ENCODE data around the gene NCAM1. TPM values are rescaled to one million over a fixed set of nuclear protein-coding genes. Genes with fewer than 3 reads are reported as not detected.

NCAM1 gene
- total RNA-seq, 2 experiments from 2014 or later = 0.48 to 0.78 TPM

DNA sequence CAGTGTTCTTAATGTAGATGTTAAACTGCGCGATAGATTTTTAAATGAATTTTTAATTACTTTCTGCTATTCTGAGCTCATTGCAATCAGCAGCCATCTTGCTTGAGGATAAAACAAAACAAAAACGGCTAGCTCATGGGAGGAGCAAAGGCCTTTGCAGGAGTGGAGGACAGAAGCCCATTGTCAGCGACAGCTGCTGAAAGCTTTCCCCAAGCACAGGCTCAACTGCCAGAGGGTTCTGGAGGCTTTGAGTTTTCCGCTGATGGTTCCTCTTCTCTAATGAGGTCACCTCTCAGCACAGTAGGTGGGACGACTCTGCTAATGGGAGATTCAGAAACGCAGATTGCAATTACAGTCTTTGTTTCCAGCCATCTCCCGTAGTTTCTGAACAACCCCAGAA, 186.0 kb downstream of the NCAM1 start:
- Mint-ChIP-seq H3K4me3 (no peak overlapping the region), H3K27me3 (peaks cover 8% of the 10 kb centered on the region), H3K9me3 (no peaks in the 10 kb centered on the region), H3K27ac (no peak overlapping the region), H3K4me1 (no peaks in the 10 kb centered on the region), H3K36me3 (ENCODE audit: low read depth) (no peaks in the 10 kb centered on the region)
- CTCF ChIA-PET = no interaction called here
- DNase-seq = no peak
- POLR2A ChIA-PET = no interaction called here

DNA sequence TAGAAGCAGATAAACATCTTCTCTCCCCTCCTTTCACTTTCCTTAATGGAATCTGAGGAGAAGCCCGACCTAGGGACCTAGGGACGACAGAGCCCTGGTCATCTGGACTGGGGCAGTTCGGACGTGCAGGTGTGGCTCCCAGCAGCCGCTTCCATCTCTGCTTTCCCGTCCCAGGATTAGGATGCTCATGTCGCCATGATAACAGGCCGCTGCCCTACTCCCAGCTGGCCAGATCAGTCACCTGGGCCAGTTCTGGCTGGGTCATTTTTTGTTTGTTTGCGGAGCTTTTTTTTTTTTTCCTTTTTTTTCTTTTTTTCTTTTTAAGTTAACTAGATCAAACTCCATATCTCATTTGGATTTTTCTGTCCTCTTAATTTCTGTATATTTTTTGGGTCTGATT, 186.9 kb downstream of the NCAM1 start:
- no peak for DNase-seq
- ChIA-PET POLR2A (no interaction called here), CTCF (interaction anchor here (0.6 kb wide), 1 partner anchor 243 kb away, joined by 3 read pairs; no protein-coding TSS in a partner anchor)
- Mint-ChIP-seq H3K4me3 (no peak overlapping the region), H3K9me3 (no peaks in the 10 kb centered on the region), H3K27me3 (peaks cover 8% of the 10 kb centered on the region), H3K27ac (no peak overlapping the region), H3K4me1 (no peaks in the 10 kb centered on the region), H3K36me3 (ENCODE audit: low read depth) (no peaks in the 10 kb centered on the region)

DNA sequence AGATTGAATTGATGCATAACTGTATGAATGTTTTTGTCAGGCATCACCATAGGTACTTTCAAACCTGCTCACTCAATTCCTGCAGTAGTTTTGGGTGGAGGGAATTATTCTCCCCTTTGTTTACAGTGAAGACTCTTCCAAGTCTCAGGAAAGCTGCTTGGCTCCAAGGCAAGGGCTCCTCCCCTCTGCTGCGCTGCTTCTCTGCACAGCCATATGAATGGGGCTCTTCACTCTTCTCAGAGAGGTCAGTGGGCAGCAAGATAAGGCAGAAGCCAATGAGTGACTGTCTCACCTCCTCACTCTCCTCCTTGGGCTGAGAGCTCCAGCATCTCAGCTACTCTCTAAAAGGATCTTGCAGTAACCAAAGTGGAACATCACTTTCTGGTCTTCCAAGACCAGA, 187.4 kb downstream of the NCAM1 start:
- no peak overlapping the region for H3K27ac Mint-ChIP-seq
- H3K36me3 Mint-ChIP-seq (ENCODE audit: low read depth) = no peaks in the 10 kb centered on the region
- DNase-seq = no peak
- H3K4me3 Mint-ChIP-seq = no peak overlapping the region
- CTCF ChIA-PET = no interaction called here
- POLR2A ChIA-PET = no interaction called here
- H3K27me3 Mint-ChIP-seq = peaks cover 6% of the 10 kb centered on the region
- H3K4me1 Mint-ChIP-seq = no peaks in the 10 kb centered on the region
- no peaks in the 10 kb centered on the region for H3K9me3 Mint-ChIP-seq

DNA sequence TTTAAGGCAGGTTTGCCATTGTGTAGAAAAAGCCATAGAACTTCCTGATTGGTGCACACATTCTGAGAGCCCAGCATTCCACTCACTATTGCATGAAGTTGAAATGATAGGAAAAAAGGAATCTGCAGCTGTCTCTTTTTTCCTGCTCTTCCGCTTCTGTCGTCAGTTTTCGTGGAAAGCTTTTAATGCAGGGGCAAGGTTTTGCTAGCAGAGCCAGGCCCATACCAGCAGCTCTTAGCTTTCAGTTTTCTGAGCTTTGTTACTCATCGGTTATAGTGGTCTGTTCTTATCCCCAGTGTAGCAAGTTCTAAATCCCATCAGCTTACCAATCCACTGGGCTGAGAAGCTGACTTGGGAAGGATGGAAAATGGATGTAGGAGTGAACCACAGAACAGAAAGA, 190.3 kb downstream of the NCAM1 start:
- DNase-seq = no peak
- Mint-ChIP-seq H3K27me3 (peaks cover 4% of the 10 kb centered on the region), H3K36me3 (ENCODE audit: low read depth) (no peaks in the 10 kb centered on the region), H3K4me1 (no peaks in the 10 kb centered on the region), H3K9me3 (no peaks in the 10 kb centered on the region), H3K27ac (no peak overlapping the region), H3K4me3 (no peak overlapping the region)
- POLR2A ChIA-PET = no interaction called here
- CTCF ChIA-PET = interaction anchor here (1.0 to 1.3 kb wide), 2 partner anchors 15 to 139 kb away, joined by 3 read pairs; no protein-coding TSS in a partner anchor

DNA sequence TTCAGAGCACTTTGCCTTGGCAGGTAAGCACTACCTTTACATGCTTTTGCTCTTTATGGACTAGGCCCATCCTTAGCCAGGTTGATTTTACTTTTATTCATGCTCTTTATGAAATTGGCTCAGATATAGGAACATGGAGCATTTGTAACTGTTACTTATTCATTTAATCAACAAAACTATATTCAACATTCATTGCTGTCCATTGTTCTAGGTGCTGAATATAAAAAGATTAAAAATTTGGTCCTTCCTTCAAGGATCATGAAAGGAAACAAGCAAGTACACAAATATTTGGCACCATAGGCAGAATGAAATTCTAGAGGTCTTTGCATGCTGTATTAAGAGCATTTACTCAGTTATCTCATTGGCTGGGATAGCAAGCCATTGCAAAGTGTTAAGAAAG, 191.3 kb downstream of the NCAM1 start:
- no peaks in the 10 kb centered on the region for H3K4me1 Mint-ChIP-seq
- no peak overlapping the region for H3K4me3 Mint-ChIP-seq
- ChIA-PET POLR2A (no interaction called here), CTCF (no interaction called here)
- no peaks in the 10 kb centered on the region for H3K36me3 Mint-ChIP-seq (ENCODE audit: low read depth)
- H3K27ac Mint-ChIP-seq = no peak overlapping the region
- DNase-seq = no peak
- no peaks in the 10 kb centered on the region for H3K9me3 Mint-ChIP-seq
- peaks cover 3% of the 10 kb centered on the region for H3K27me3 Mint-ChIP-seq

DNA sequence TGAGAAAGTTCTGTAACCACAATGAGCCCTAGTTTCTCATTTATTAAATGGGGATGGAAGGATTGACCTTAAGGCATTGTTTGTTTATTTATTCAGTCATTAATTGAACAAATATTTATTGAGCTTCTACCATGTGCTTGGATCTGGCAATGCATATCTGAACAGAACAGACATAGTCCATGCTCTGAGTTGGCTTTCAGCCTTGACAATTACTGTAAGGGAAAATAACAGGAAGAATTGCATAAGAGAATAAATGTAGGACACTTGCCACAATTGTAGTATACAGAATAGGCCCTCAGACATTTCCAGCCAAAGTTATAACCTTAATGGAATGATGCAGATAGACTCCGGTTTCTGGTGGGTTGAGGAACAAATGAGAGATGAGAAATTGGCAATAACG, 192.6 kb downstream of the NCAM1 start:
- no peaks in the 10 kb centered on the region for H3K9me3 Mint-ChIP-seq
- peaks cover 3% of the 10 kb centered on the region for H3K27me3 Mint-ChIP-seq
- no peak overlapping the region for H3K27ac Mint-ChIP-seq
- H3K4me3 Mint-ChIP-seq = no peak overlapping the region
- ChIA-PET CTCF (no interaction called here), POLR2A (no interaction called here)
- DNase-seq = no peak
- H3K36me3 Mint-ChIP-seq (ENCODE audit: low read depth) = no peaks in the 10 kb centered on the region
- H3K4me1 Mint-ChIP-seq = no peaks in the 10 kb centered on the region

DNA sequence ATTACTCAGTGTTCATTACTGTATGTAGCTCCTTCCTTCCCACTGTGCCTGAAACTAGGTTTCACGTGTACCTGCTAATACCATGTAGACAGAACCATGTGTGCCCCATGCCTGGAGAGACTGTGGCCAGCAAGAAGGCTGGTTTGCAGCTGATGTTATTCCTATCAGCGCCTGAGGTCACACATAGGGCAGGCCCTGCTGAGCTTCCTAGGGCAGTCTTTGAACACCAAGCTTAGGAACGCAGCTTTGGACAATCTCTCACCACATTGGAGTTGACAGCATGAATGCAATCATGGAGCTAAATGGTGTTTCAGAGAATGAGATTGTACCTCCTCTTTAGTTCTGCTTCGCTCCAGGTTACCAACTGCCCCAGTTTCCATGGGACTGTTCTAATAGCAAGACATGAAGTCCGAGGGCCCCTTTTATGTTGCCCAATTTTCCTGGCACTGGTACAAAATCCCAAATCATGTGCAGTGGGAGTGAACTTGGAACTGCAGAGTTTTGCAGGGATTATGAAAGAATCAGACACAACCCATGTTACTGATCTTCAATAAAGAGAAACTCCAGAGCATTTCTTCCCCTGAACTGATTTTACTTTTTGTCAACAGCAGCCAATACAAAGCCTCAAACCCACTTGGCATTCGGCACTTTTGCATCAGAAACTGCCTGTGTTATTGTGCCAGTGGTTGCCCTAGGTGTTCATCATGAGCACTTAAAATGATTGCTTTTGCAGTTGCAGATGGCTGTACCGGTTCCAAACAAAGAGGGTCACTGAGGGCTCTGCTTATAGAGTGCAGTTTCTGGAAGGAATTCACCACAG, 199.0 kb downstream of the NCAM1 start:
- H3K9me3 Mint-ChIP-seq = no peaks in the 10 kb centered on the region
- no peak for DNase-seq
- ChIA-PET POLR2A (no interaction called here), CTCF (no interaction called here)
- H3K27ac Mint-ChIP-seq = no peak overlapping the region
- no peaks in the 10 kb centered on the region for H3K36me3 Mint-ChIP-seq (ENCODE audit: low read depth)
- H3K4me3 Mint-ChIP-seq = no peak overlapping the region
- no peaks in the 10 kb centered on the region for H3K27me3 Mint-ChIP-seq
- H3K4me1 Mint-ChIP-seq = no peaks in the 10 kb centered on the region

DNA sequence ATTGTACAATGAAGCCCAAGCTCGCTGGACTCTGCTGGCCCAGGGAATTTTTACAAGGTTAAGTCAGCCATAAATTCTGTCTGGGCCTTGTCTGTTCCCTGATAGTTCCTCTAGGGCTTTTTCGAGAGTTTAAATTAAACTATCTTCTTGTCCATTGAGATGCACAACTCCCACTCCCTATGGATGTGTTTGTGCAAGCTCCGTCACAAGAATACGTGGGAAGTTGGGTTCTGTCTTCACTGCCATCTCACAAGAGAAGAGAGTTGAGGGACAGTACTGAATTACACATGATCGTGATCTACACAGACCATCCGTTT, 199.5 kb downstream of the NCAM1 start:
- H3K4me1 Mint-ChIP-seq = no peaks in the 10 kb centered on the region
- H3K9me3 Mint-ChIP-seq = no peaks in the 10 kb centered on the region
- no peaks in the 10 kb centered on the region for H3K36me3 Mint-ChIP-seq (ENCODE audit: low read depth)
- CTCF ChIA-PET = no interaction called here
- no peak overlapping the region for H3K27ac Mint-ChIP-seq
- no peaks in the 10 kb centered on the region for H3K27me3 Mint-ChIP-seq
- no peak for DNase-seq
- POLR2A ChIA-PET = no interaction called here
- H3K4me3 Mint-ChIP-seq = no peak overlapping the region

DNA sequence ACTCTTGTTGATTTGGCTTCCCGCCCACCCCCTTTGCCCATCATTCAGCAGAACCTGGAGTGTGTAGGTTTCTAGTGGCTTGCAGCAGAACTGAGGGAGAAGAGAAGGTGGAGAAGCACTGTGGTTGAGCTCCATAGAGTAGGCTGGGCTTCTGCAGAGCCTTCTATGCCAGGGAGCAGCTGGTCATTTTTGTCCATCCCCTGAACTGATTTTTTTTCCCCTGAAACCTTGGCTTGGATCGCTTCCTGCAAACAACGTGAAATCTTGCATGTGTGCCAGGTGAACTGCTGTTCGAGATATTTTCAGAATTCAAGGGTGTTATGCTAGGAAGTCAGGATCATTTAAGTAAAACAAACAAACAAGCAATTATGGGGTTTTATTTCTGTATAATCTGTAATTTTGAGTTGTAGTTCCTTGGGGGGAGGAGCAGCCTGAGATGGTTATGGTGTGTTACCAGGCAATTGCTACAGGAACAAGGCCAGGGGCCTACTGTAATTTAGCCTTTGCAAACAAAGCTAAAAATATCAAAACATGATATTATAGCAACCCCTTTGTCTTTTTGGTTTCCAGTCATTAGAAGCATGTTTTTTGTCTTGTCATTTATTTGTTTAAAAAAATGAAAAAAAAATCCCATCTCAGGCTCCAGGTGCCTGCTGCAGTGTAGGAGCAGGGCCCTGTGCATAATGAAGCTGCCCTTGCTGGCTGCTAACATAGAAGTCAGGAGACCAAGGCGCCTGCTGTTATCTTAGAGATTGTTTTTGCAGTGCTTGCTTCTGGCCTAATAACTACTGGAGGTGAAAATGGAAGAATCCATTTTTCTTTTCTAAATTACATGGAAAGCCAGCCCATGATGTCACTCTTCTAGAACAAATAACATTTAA, 200.7 kb downstream of the NCAM1 start:
- ChIA-PET CTCF (no interaction called here), POLR2A (no interaction called here)
- H3K4me1 Mint-ChIP-seq = no peaks in the 10 kb centered on the region
- H3K9me3 Mint-ChIP-seq = no peaks in the 10 kb centered on the region
- no peaks in the 10 kb centered on the region for H3K27me3 Mint-ChIP-seq
- H3K36me3 Mint-ChIP-seq (ENCODE audit: low read depth) = no peaks in the 10 kb centered on the region
- no peak for DNase-seq
- no peak overlapping the region for H3K4me3 Mint-ChIP-seq
- H3K27ac Mint-ChIP-seq = no peak overlapping the region

DNA sequence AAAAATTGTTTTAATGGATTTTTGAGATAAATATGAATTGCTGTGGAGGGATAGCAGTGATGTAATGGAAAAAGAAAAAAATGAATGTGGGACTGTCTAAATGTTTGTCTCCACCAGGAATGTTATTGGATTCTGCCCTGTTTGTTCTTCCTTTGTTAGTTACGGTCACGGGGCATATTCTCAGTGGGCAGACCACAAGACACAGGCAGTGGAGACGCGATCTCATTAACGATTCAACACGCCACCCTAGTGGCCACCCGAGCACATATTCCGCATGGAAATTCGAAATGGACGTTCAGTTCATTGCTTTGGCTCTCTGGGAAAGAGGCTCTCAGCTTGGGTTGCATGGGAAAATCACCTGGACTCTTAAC, 201.4 kb downstream of the NCAM1 start:
- Mint-ChIP-seq H3K4me1 (no peaks in the 10 kb centered on the region), H3K9me3 (no peaks in the 10 kb centered on the region), H3K36me3 (ENCODE audit: low read depth) (no peaks in the 10 kb centered on the region), H3K27me3 (no peaks in the 10 kb centered on the region), H3K4me3 (no peak overlapping the region), H3K27ac (no peak overlapping the region)
- POLR2A ChIA-PET = no interaction called here
- DNase-seq = no peak
- CTCF ChIA-PET = no interaction called here

DNA sequence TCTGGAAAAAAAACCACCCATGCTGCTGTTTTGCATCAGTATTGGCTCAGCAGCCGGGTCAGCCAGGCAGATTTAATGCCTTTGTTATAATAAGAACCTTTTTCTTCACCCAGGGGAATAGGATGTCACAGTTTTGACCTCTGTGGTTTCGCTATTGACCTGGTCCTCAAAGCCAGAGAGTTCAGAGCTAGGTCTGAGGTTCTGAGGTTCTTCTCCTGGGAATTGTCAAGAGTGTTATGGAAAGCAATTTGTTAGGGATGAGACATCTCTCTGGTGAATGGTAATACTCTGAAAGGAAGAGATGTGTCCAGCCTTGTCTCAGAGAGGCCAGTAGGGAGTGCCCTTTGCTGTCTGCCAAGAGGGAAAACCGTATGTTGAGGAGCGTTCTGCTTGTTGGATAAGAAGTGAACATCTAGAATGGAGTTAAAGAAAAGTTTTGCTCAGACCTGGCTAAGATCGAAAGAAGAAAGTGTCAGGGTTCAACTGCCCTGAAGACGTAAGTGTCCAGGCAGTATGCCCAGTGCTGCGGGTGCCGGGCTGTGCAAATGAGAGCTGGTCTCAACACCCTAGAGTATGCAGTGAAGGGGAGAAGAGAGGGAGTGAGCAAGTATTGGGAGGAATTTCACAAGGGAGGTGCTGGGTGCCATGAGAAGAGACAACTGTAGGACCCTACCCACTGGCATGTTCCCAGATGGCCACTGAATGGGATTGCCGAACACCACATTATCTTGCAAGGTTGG, 202.2 kb downstream of the NCAM1 start:
- POLR2A ChIA-PET = no interaction called here

DNA sequence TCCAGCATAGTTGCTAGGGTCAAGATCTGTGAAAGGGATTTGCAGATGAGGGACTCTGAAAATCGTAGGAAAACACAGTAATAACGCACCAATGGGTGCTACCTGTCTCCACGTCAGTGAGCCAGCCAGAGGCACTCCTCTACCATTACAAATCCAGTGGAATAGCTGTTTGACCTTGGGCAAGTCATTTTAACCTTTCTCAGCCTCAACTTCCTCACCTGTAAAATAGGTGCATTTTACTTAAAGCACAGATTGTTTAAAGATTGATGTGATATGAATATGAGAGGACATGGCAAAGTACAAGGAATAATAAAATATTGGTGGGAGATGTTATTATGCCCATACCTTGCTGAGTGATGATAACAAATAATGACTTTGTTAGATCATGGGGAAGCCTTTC, 205.1 kb downstream of the NCAM1 start:
- H3K9me3 Mint-ChIP-seq = no peaks in the 10 kb centered on the region
- no peak overlapping the region for H3K27ac Mint-ChIP-seq
- H3K27me3 Mint-ChIP-seq = peaks cover 3% of the 10 kb centered on the region
- DNase-seq = no peak
- H3K36me3 Mint-ChIP-seq (ENCODE audit: low read depth) = no peaks in the 10 kb centered on the region
- H3K4me1 Mint-ChIP-seq = no peaks in the 10 kb centered on the region
- H3K4me3 Mint-ChIP-seq = no peak overlapping the region
- CTCF ChIA-PET = interaction anchor here (0.7 to 1.5 kb wide), 2 partner anchors 15 to 884 kb away, joined by 3 to 4 read pairs; no protein-coding TSS in a partner anchor
- POLR2A ChIA-PET = no interaction called here

More for the DNA sequence above, 202.2 kb downstream of the NCAM1 start:
- H3K27me3 Mint-ChIP-seq = no peaks in the 10 kb centered on the region
- no peaks in the 10 kb centered on the region for H3K4me1 Mint-ChIP-seq
- H3K36me3 Mint-ChIP-seq (ENCODE audit: low read depth) = no peaks in the 10 kb centered on the region
- no peak overlapping the region for H3K4me3 Mint-ChIP-seq
- no peaks in the 10 kb centered on the region for H3K9me3 Mint-ChIP-seq
- DNase-seq = no peak
- no peak overlapping the region for H3K27ac Mint-ChIP-seq
- CTCF ChIA-PET = no interaction called here

DNA sequence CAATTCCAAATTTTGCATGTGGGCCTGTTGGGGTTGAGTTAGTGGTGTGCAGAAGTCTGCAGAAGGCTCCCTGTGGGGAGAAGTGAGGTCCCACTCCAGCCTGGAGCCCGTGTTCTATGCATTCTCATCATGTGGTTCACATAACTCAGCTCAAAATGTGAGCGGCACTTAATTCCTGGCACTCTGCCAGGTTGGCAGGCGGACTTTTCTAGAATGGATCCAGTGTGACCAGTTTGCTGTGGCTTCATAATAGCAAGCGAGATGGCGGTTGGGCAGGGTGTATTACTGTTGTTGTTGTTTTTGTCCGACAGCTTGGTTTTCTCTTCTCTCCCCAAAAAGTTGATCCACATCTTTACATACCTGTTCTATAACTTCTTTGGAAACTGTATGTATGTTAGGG, 206.4 kb downstream of the NCAM1 start:
- H3K4me3 Mint-ChIP-seq = no peak overlapping the region
- no peak for DNase-seq
- H3K27ac Mint-ChIP-seq = no peak overlapping the region
- H3K27me3 Mint-ChIP-seq = peaks cover 3% of the 10 kb centered on the region
- ChIA-PET POLR2A (no interaction called here), CTCF (no interaction called here)
- H3K9me3 Mint-ChIP-seq = no peaks in the 10 kb centered on the region
- H3K4me1 Mint-ChIP-seq = no peaks in the 10 kb centered on the region
- H3K36me3 Mint-ChIP-seq (ENCODE audit: low read depth) = no peaks in the 10 kb centered on the region
